ENCODE results near the gene POU2F2. TPM values are rescaled to one million over a fixed set of nuclear protein-coding genes. Genes with fewer than 3 reads are reported as not detected.

POU2F2 gene
- total RNA-seq, 6 experiments from 2014 or later, result 0.18 to 3.0 (median 1.00) TPM

DNA sequence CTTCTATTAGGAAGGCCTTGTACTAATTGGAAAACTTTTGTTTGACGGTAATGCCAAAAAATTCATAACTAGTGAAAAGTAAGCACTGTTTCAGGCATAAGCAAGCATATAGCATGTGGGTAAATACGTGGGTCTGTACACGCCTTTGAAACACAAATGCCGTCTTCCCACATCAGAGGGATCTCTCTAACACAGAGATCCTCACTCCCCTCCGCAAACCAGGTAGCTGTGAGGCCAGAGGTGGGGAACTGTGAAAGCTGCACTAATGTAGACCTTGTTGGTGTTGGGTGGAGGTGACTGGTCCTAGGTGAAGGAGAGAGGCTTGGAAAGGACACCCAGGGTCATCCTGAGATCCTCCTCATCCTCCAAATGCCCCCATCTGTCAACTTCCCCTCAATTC, 16.0 kb upstream of the POU2F2 start:
- H3K9me3 ChIP-seq, result no peaks in the 10 kb centered on the region
- 74% methylated on average over 5 of the region's 5 CpGs for WGBS (ENCODE audit: insufficient coverage, low coverage, low lambda C conversion rate, missing lambda C conversion rate)
- intact Hi-C loops (cut with DNase I), result no loop called here
- no peak overlapping the region for H3K4me3 ChIP-seq
- no peaks in the 10 kb centered on the region for H3K36me3 ChIP-seq
- peaks cover 0 to under 1% of the 10 kb centered on the region in 2 donors for H3K27me3 ChIP-seq
- DNase-seq (no peak), ATAC-seq (no peak)
- no peak for TF ChIP-seq CTCF (IDR thresholded peaks at IDR 0.05)
- no peak for TF ChIP-seq POLR2A (IDR thresholded peaks at IDR 0.05)
- H3K27ac ChIP-seq, result no peak overlapping the region
- peaks cover 0 to 3% (median 0%) of the 10 kb centered on the region in 4 donors for H3K4me1 ChIP-seq

DNA sequence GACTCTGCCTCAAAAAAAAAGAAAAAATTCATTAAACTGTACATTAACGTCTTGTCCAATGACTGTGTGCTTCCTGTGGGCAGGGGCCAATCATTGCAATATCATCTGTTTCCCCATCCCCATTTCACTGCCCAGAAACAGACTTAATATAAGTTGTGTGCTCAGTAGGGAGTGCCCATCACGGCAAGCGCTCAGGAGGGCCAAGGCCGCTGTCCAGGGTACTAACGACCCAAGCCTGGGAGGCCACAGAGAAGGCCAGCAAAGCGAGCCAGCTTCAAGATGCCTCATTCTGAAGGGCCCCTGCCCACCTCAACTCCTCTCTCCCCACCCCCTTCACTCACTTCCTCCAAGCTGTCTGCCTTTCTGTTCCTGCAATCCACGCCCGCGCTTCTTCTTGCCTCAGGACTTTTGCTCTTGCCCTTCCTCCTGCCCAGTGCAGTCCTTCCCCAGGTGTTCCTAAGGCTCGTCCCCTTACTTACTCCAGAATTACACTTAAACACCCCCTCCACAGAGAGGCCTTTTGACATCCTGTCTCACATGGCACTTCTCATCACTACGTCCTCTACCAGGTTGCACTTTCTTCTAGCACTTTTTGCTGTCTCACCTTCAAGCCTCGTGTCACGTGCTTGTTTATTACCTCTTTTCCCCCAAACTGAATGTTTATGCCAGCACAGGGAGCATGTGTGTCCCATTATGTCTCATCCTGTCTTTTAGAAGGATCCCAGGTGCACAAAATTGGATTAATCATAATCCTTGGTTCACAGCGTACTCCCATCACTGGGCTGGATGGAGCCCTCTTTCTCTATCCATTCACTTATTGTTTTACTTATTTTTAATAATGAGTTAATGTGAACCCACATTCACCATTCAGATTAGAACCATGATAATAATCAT, 11.3 kb upstream of the POU2F2 start:
- no peaks in the 10 kb centered on the region for H3K4me1 ChIP-seq
- 58% methylated on average over 12 of the region's 14 CpGs for WGBS (ENCODE audit: insufficient coverage, low coverage, low lambda C conversion rate, missing lambda C conversion rate)
- DNase-seq (no peak), ATAC-seq (no peak)
- no peak overlapping the region for H3K4me3 ChIP-seq
- no peaks in the 10 kb centered on the region for H3K27me3 ChIP-seq
- H3K36me3 ChIP-seq, result no peaks in the 10 kb centered on the region
- TF ChIP-seq CTCF (IDR thresholded peaks at IDR 0.05), result no peak
- TF ChIP-seq POLR2A (IDR thresholded peaks at IDR 0.05), result no peak
- no peaks in the 10 kb centered on the region for H3K9me3 ChIP-seq
- no peak overlapping the region for H3K27ac ChIP-seq
- intact Hi-C loops (cut with DNase I), result no loop called here

DNA sequence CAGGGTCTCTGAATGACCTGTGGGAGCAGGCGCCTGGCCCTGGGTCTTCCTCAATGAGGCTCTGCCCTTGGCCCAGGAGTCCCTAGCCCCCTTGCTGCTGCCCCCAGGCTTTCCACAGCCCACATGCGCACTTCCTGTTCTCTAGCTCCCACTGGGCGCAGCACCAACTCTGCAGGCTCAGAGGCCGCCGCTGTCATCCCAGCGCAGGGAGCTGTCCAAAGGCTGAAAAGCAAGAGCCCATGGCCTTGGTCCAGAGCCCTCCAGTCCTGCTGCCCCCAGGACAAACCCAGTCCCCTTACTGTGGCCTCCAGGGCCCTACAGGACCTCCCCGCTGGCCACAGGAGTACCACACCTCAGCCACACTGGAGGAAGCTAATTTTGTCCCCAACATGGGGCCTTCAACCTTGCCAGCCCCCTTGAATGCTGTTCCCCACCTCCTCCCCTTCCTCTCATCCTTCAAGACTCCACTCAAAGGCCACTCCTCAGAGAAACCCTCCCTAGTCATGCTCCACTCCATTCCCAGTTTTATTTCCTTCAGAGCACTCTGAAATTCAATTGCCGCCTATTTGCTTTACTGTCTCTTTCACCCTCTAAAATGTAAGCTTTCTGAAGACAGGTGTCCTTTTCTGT, 8.0 kb upstream of the POU2F2 start:
- no peak for TF ChIP-seq POLR2A (IDR thresholded peaks at IDR 0.05)
- TF ChIP-seq CTCF (IDR thresholded peaks at IDR 0.05), result no peak
- Histone ChIP-seq H3K27ac (no peak overlapping the region), H3K4me3 (no peak overlapping the region), H3K27me3 (no peaks in the 10 kb centered on the region), H3K36me3 (no peaks in the 10 kb centered on the region), H3K4me1 (no peaks in the 10 kb centered on the region), H3K9me3 (no peaks in the 10 kb centered on the region)
- intact Hi-C loops (cut with DNase I), result no loop called here
- DNase-seq (peak in 1 of 3 donors; percentile 52), ATAC-seq (peak; percentile 62 to 84 (median 76))
- 38% methylated on average over 3 of the region's 8 CpGs for WGBS (ENCODE audit: insufficient coverage, low coverage, low lambda C conversion rate, missing lambda C conversion rate)

GRCh38 chr19:42134535-42135070, 2.4 kb upstream of the POU2F2 start:
- DNase-seq (no peak), ATAC-seq (no peak)
- TF ChIP-seq POLR2A (IDR thresholded peaks at IDR 0.05) (no peak), CTCF (IDR thresholded peaks at IDR 0.05) (no peak)
- no peak overlapping the region for H3K4me3 ChIP-seq
- H3K27ac ChIP-seq, result no peak overlapping the region
- no peaks in the 10 kb centered on the region for H3K9me3 ChIP-seq
- WGBS (ENCODE audit: insufficient coverage, low coverage, low lambda C conversion rate, missing lambda C conversion rate), result 87% methylated on average over 15 of the region's 26 CpGs
- H3K4me1 ChIP-seq, result peaks cover 0 to 11% (median 0%) of the 10 kb centered on the region in 4 donors
- H3K27me3 ChIP-seq, result no peaks in the 10 kb centered on the region
- intact Hi-C loops (cut with DNase I), result loop anchor here (5.0 to 10.0 kb wide), 2 partner anchors 48 to 190 kb away; partner anchors contain the start of gene MEGF8 (in 1 of the 2)
- no peaks in the 10 kb centered on the region for H3K36me3 ChIP-seq
